SK-N-SH (cell line): Measurements from ENCODE around the gene TRPM8. TPM values are rescaled to one million over a fixed set of nuclear protein-coding genes. Genes with fewer than 3 reads are reported as not detected.

ENCODE experiments used
- CTCF ChIA-PET: fragments of 300-600, 350-600 bp; formaldehyde crosslinking; extraction: SDS; loops from one replicate; lab custom pipeline; 2021; lab: Yijun Ruan, JAX
- POLR2A ChIA-PET: fragments of 350-600 bp; sonication (Branson Sonifier 250); formaldehyde crosslinking; extraction: SDS; loops from one replicate; lab custom pipeline; 2020; ENCODE audit warnings: antibody characterized with exemption, inconsistent platforms; lab: Yijun Ruan, JAX
- DNase-seq: peaks from one replicate; pipeline ENCODE4 v3.0.0; 2012
- H2AFZ ChIP-seq: fragments of 200-600 bp; sonication (generic); 2 replicates; pipeline ENCODE4 v1.8.1; 2016; ENCODE audit warnings: antibody characterized with exemption, mild to moderate bottlenecking, low read depth
- H3F3A ChIP-seq: fragments of 200-600 bp; sonication (generic); replicated peaks from 2 replicates; pipeline ENCODE3; 2016; ENCODE audit warnings: antibody characterized with exemption, mild to moderate bottlenecking; ENCODE audit not compliant: insufficient read depth
- H3K27ac ChIP-seq, 2 experiments: fragments of 200-500 bp in 1 of 2; fragments of 200-600 bp in 1 of 2; sonication (Bioruptor generic) in 1 of 2; sonication (generic), shearing (Covaris generic) in 1 of 2; 2 replicates each; pipeline versions ENCODE4 v1.5.1 to v1.6.1; 2014 to 2016; ENCODE audit warnings: low read depth in 2 of 2, inconsistent platforms in 1 of 2, low read length in 1 of 2, mild to moderate bottlenecking in 1 of 2, mixed read lengths in 1 of 2
- H3K27me3 ChIP-seq: fragments of 200-600 bp; sonication (generic), shearing (Covaris generic); 2 replicates; pipeline ENCODE4 v1.6.1; 2016; ENCODE audit warnings: mixed run types; ENCODE audit not compliant: insufficient read depth
- H3K36me3 ChIP-seq, 2 experiments: fragments of 200-500 bp in 1 of 2; fragments of 200-600 bp in 1 of 2; sonication (Bioruptor generic) in 1 of 2; sonication (generic) in 1 of 2; replicated peaks in 1 of 2; 2 replicates each; pipeline versions ENCODE3 to v1.5.1; 2014 to 2016; ENCODE audit warnings: low read length in 1 of 2, mild to moderate bottlenecking in 1 of 2; ENCODE audit not compliant: insufficient read depth in 2 of 2, control insufficient read depth in 1 of 2
- H3K4me1 ChIP-seq, 2 experiments: fragments of 200-500 bp in 1 of 2; fragments of 200-600 bp in 1 of 2; sonication (Bioruptor generic) in 1 of 2; sonication (generic), shearing (Covaris generic) in 1 of 2; 2 replicates each; pipeline versions ENCODE4 v1.5.1 to v1.6.1; 2014 to 2016; ENCODE audit warnings: low read depth in 1 of 2, low read length in 1 of 2, mixed run types in 1 of 2; ENCODE audit not compliant: insufficient read depth in 2 of 2, control insufficient read depth in 1 of 2
- H3K4me2 ChIP-seq: fragments of 200-600 bp; sonication (generic), shearing (Covaris generic); 2 replicates; pipeline ENCODE4 v1.6.1; 2017; ENCODE audit warnings: mixed run types
- H3K4me3 ChIP-seq, 2 experiments: fragments of 200-500 bp in 1 of 2; fragments of 200-600 bp in 1 of 2; sonication (Bioruptor generic) in 1 of 2; sonication (generic), shearing (Covaris generic) in 1 of 2; 2 replicates each; pipeline versions ENCODE4 v1.5.1 to v1.8.1; 2014 to 2016; ENCODE audit warnings: low read depth in 2 of 2, inconsistent platforms in 1 of 2, low read length in 1 of 2, mild to moderate bottlenecking in 1 of 2, mixed read lengths in 1 of 2, moderate library complexity in 1 of 2
- H3K79me2 ChIP-seq: fragments of 200-600 bp; sonication (generic); 2 replicates; pipeline ENCODE4 v1.8.1; 2017; ENCODE audit warnings: mild to moderate bottlenecking; ENCODE audit not compliant: insufficient read depth
- H3K9ac ChIP-seq: fragments of 200-600 bp; sonication (generic); 2 replicates; pipeline ENCODE4 v1.6.1; 2017; ENCODE audit warnings: mixed run types
- H3K9me2 ChIP-seq: fragments of 200-600 bp; sonication (generic); 2 replicates; pipeline ENCODE4 v1.6.1; 2017; ENCODE audit warnings: mixed run types
- H3K9me3 ChIP-seq: fragments of 200-600 bp; sonication (generic); 2 replicates; pipeline ENCODE4 v1.6.1; 2017; ENCODE audit warnings: mixed run types, mild to moderate bottlenecking, moderate library complexity
- H4K20me1 ChIP-seq: fragments of 200-600 bp; sonication (generic); 2 replicates; pipeline ENCODE4 v1.6.1; 2017; ENCODE audit warnings: mild to moderate bottlenecking, mixed run types; ENCODE audit not compliant: insufficient read depth
- ELF1 ChIP-seq: IDR thresholded peaks from 2 replicates; pipeline ENCODE4 v1.4.0; 2012
- EP300 ChIP-seq, 2 experiments: IDR thresholded peaks; 2 replicates each; pipeline versions ENCODE4 v1.4.0 to v1.6.1; 2012; ENCODE audit warnings: borderline replicate concordance in 1 of 2, low read depth in 1 of 2, low read length in 1 of 2
- FOSL2 ChIP-seq: IDR thresholded peaks from 2 replicates; pipeline ENCODE4 v1.4.0; 2012; ENCODE audit warnings: low read depth, mild to moderate bottlenecking, moderate library complexity, borderline replicate concordance
- FOXM1 ChIP-seq: IDR thresholded peaks from 2 replicates; pipeline ENCODE4 v1.4.0; 2012; ENCODE audit warnings: low read depth, mild to moderate bottlenecking
- JUND ChIP-seq: IDR thresholded peaks from 2 replicates; pipeline ENCODE4 v1.4.0; 2012
- MEF2A ChIP-seq: IDR thresholded peaks from 2 replicates; pipeline ENCODE4 v1.4.0; 2012; ENCODE audit warnings: low read depth, borderline replicate concordance
- MXI1 ChIP-seq: IDR thresholded peaks from 2 replicates; pipeline ENCODE4 v1.6.1; 2012; ENCODE audit warnings: mild to moderate bottlenecking, low read depth, low read length, improper control_type of control experiment
- NRF1 ChIP-seq: IDR thresholded peaks from 2 replicates; pipeline ENCODE4 v1.6.1; 2012; ENCODE audit warnings: low read depth, mild to moderate bottlenecking, low read length
- RCOR1 ChIP-seq: fragments of 150-350 bp; IDR thresholded peaks from 2 replicates; pipeline ENCODE4 v1.6.1; 2017; ENCODE audit warnings: antibody characterized with exemption, low read length
- RXRA ChIP-seq: IDR thresholded peaks from 2 replicates; pipeline ENCODE4 v1.4.0; 2012; ENCODE audit warnings: low read depth, mild to moderate bottlenecking, borderline replicate concordance
- SIN3A ChIP-seq: IDR thresholded peaks from 2 replicates; pipeline ENCODE4 v1.6.1; 2012; ENCODE audit warnings: low read depth, mild to moderate bottlenecking, low read length, moderate library complexity, borderline replicate concordance
- SMC3 ChIP-seq: IDR thresholded peaks from 2 replicates; pipeline ENCODE4 v1.6.1; 2012; ENCODE audit warnings: low read depth, low read length, improper control_type of control experiment
- TCF12 ChIP-seq: IDR thresholded peaks from 2 replicates; pipeline ENCODE4 v1.4.0; 2012
- TEAD4 ChIP-seq: IDR thresholded peaks from 2 replicates; pipeline ENCODE4 v1.4.0; 2012; ENCODE audit warnings: mild to moderate bottlenecking, borderline replicate concordance; ENCODE audit not compliant: insufficient read depth
- YY1 ChIP-seq: IDR thresholded peaks from 2 replicates; pipeline ENCODE4 v1.4.0; 2012; ENCODE audit warnings: low read depth, mild to moderate bottlenecking
- WGBS: methylation state at CpG from one replicate; pipeline ENCODE4 v1.1.6; 2017; ENCODE audit warnings: low lambda C conversion rate; 5-methylcytosine and 5-hydroxymethylcytosine counted together
- polyA plus RNA-seq, 3 experiments: library from polyadenylated mRNA; depleted of rRNA; stranded (reverse); fragments of >200 nt; gene quantifications; 2 replicates each; pipeline ENCODE4 v1.2.3, GENCODE V29; 2012
- TF ChIP-seq, protein P1 (sequence below): IDR thresholded peaks from 2 replicates; pipeline ENCODE4 v1.4.0; 2012; ENCODE audit warnings: low read depth, borderline replicate concordance
- TF ChIP-seq, protein P2 (sequence below): fragments of 200-600 bp; sonication (generic); IDR thresholded peaks from 2 replicates; pipeline ENCODE4 v1.6.1; 2017; ENCODE audit warnings: antibody characterized with exemption, mild to moderate bottlenecking, moderate library complexity
- TF ChIP-seq, protein P3 (sequence below): IDR thresholded peaks from 2 replicates; pipeline ENCODE4 v1.4.0; 2012; ENCODE audit warnings: low read depth, borderline replicate concordance
- TF ChIP-seq, protein P4 (sequence below): fragments of 150-350 bp; IDR thresholded peaks from 2 replicates; pipeline ENCODE4 v1.6.1; 2016; ENCODE audit warnings: mild to moderate bottlenecking, low read depth, low read length

TRPM8 gene
- polyA plus RNA-seq, 1 of the 3 experiments (the other 2 are of a cell fraction): 0.85 TPM

DNA sequence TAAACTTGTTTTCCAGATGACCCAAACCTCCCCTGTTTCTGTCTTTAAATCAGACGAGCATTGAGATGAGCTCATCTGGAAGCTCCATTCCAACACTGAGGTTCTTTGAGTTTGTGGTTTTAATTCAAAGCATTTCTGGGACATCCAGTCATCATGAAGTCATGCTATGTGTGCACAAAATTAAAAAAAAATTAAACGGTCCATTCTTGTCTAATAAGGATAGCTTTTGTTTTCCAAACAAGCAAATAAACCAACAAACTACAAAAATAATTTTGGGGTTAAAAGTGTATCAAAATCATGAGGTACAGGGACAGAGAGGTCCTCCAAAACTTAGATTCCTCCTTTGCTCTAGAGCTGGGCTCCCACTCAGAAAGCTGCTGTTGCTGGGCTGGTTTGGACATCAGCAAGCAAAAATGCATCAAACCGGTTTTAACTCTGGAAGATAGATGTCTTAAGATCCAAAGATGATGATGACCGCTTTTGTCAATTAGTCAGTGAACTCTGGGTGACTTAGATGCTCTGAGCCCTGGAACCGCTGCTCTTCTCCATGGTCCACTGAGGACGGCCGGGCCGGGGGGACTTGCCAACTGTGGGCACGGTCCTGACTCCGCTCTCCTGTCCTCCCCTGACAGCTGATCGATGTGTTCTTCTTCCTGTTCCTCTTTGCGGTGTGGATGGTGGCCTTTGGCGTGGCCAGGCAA lies 65.4 kb downstream of the TRPM8 start (continued):
- no peak for TF ChIP-seq SMC3
- 0 out of 2 replicates have a peak, but pooled peaks have one; percentile 31 for TF ChIP-seq MEF2A
- no peak for TF ChIP-seq MXI1
- peak; percentile 92 for TF ChIP-seq FOSL2

DNA sequence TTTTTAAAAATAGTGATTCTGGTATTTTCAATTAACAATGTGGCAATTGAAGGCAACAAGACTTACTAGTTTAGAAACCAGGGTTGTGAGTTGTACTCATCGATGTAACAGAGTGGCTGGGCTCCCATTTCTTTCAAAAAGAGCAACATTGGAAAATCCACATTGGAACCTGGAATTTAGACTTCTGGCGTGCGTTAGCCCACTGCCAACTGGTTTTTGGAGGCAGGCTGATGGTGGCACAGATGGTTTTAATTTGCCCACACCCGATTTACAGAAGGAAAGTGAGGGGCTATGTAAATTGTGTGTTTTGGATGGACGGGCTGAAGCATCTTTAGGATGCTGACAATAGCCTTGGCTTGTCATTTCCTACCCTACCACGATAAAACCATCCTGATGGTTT lies 66.3 kb downstream of the TRPM8 start:
- Histone ChIP-seq H3K27ac (peak overlapping the region in 1 of 2 experiments; percentile 89; a peak in 2 of 4 replicates), H3F3A (peaks cover 15% of the 10 kb centered on the region), H3K9me3 (no peaks in the 10 kb centered on the region), H3K4me2 (0 out of 2 replicates have a peak overlapping the region, but pooled peaks have one; percentile 48), H3K79me2 (no peaks in the 10 kb centered on the region), H3K4me3 (no peak overlapping the region), H4K20me1 (no peaks in the 10 kb centered on the region), H2AFZ (no peak overlapping the region), H3K9ac (peak overlapping the region; percentile 38), H3K36me3 (no peaks in the 10 kb centered on the region), H3K9me2 (no peaks in the 10 kb centered on the region), H3K4me1 (peaks cover 0 to 28% of the 10 kb centered on the region in 2 experiments), H3K27me3 (no peaks in the 10 kb centered on the region)
- POLR2A ChIA-PET: no interaction called here
- CTCF ChIA-PET: interaction anchor here (0.6 to 1.6 kb wide), 2 partner anchors 152 to 514 kb away, joined by 4 to 6 read pairs; partner anchors contain the start of gene ARL4C
- TF ChIP-seq NRF1 (no peak), SIN3A (no peak), EP300 (IDR thresholded peaks at IDR 0.05; ENCODE audit: borderline replicate concordance in 1 of 2, low read depth in 1 of 2, low read length in 1 of 2) (no peak), FOSL2 (no peak), TCF12 (peak; percentile 50; the same call in 1 of the 2 replicates), SMC3 (no peak), RXRA (no peak)
- TF ChIP-seq, protein P1, sequence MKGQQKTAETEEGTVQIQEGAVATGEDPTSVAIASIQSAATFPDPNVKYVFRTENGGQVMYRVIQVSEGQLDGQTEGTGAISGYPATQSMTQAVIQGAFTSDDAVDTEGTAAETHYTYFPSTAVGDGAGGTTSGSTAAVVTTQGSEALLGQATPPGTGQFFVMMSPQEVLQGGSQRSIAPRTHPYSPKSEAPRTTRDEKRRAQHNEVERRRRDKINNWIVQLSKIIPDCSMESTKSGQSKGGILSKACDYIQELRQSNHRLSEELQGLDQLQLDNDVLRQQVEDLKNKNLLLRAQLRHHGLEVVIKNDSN: no peak
- no peak for DNase-seq
- WGBS: 70% methylated on average over 6 of the region's 6 CpGs

DNA sequence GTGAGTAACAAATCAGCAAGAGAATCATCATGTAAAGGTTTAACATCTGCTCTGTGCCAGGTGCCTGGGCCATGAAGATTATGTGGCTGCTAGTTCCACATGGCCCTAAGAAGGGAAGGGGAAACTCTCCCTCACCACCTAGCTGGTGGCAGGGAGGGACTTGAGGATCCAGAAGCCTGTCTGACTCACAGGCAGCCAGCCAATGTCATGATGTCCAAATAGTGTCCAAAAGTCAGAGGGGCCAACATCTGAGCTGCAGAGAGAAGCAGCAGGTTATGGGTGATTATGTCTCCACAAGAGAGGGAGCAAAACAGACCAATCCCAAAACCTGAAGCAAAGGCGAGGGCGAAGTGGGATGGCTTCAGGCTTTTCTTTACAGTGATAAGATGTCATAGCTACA lies 71.4 kb downstream of the TRPM8 start:
- no peak for DNase-seq
- Histone ChIP-seq H3K4me3 (no peak overlapping the region), H3K4me1 (peaks cover 0 to 6% of the 10 kb centered on the region in 2 experiments; a peak in 1 of 4 replicates), H3K27ac (no peak overlapping the region), H3K4me2 (no peak overlapping the region), H3K36me3 (no peaks in the 10 kb centered on the region), H3K9me2 (no peaks in the 10 kb centered on the region), H2AFZ (no peak overlapping the region), H3F3A (no peaks in the 10 kb centered on the region), H3K27me3 (no peaks in the 10 kb centered on the region), H3K9me3 (no peaks in the 10 kb centered on the region), H3K79me2 (no peaks in the 10 kb centered on the region), H3K9ac (no peak overlapping the region), H4K20me1 (no peaks in the 10 kb centered on the region)
- ChIA-PET POLR2A (interaction anchor here (0.5 kb wide), 1 partner anchor 23 kb away, joined by 3 read pairs; no protein-coding TSS in a partner anchor), CTCF (interaction anchor here (0.8 to 1.4 kb wide), 3 partner anchors 11 to 147 kb away, joined by 3 read pairs; no protein-coding TSS in a partner anchor)
- WGBS: 96% methylated on average over 2 of the region's 2 CpGs
- TF ChIP-seq, protein P2, sequence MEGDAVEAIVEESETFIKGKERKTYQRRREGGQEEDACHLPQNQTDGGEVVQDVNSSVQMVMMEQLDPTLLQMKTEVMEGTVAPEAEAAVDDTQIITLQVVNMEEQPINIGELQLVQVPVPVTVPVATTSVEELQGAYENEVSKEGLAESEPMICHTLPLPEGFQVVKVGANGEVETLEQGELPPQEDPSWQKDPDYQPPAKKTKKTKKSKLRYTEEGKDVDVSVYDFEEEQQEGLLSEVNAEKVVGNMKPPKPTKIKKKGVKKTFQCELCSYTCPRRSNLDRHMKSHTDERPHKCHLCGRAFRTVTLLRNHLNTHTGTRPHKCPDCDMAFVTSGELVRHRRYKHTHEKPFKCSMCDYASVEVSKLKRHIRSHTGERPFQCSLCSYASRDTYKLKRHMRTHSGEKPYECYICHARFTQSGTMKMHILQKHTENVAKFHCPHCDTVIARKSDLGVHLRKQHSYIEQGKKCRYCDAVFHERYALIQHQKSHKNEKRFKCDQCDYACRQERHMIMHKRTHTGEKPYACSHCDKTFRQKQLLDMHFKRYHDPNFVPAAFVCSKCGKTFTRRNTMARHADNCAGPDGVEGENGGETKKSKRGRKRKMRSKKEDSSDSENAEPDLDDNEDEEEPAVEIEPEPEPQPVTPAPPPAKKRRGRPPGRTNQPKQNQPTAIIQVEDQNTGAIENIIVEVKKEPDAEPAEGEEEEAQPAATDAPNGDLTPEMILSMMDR: no peak
- no peak for TF ChIP-seq NRF1
- TF ChIP-seq TEAD4: no peak
- TF ChIP-seq FOSL2: no peak
- no peak for TF ChIP-seq FOXM1
- TF ChIP-seq YY1: no peak
- no peak for TF ChIP-seq TCF12
- no peak for TF ChIP-seq JUND
- TF ChIP-seq, protein P3, sequence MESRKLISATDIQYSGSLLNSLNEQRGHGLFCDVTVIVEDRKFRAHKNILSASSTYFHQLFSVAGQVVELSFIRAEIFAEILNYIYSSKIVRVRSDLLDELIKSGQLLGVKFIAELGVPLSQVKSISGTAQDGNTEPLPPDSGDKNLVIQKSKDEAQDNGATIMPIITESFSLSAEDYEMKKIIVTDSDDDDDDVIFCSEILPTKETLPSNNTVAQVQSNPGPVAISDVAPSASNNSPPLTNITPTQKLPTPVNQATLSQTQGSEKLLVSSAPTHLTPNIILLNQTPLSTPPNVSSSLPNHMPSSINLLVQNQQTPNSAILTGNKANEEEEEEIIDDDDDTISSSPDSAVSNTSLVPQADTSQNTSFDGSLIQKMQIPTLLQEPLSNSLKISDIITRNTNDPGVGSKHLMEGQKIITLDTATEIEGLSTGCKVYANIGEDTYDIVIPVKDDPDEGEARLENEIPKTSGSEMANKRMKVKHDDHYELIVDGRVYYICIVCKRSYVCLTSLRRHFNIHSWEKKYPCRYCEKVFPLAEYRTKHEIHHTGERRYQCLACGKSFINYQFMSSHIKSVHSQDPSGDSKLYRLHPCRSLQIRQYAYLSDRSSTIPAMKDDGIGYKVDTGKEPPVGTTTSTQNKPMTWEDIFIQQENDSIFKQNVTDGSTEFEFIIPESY: no peak
- no peak for TF ChIP-seq RCOR1
- TF ChIP-seq ELF1: no peak
- no peak for TF ChIP-seq EP300 (IDR thresholded peaks at IDR 0.05; ENCODE audit: borderline replicate concordance in 1 of 2, low read depth in 1 of 2, low read length in 1 of 2)
- TF ChIP-seq, protein P4, sequence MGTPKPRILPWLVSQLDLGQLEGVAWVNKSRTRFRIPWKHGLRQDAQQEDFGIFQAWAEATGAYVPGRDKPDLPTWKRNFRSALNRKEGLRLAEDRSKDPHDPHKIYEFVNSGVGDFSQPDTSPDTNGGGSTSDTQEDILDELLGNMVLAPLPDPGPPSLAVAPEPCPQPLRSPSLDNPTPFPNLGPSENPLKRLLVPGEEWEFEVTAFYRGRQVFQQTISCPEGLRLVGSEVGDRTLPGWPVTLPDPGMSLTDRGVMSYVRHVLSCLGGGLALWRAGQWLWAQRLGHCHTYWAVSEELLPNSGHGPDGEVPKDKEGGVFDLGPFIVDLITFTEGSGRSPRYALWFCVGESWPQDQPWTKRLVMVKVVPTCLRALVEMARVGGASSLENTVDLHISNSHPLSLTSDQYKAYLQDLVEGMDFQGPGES: no peak
